Stimulated activated CD4-positive, alpha-beta T cell treated with anti-CD3 and anti-CD28 coated beads, Interleukin-2, amount 100 ng/mL, for 4 hours (primary cell): Measurements from ENCODE around the gene INTS4.
"Not testable (repeated sequence)": the region's sequence is repeated elsewhere in the genome, so short reads cannot be mapped to it uniquely, and the experiment has no call there.

Experiments used
- DNase-seq: peaks from one replicate; pipeline ENCODE4 v3.0.0-alpha.2; 2020; ENCODE audit warnings: low read depth

The INTS4 gene

GRCh38 chr11:77994434-77995362 lies at the start of gene INTS4:
INTS4 (minus strand) TSS chr11:77994668; CDS start chr11:77994643, 25 bp downstream.
- peak; percentile 96 for DNase-seq

GRCh38 chr11:78041843-78042440 lies 47.5 kb upstream of the INTS4 start:
- DNase-seq: no peak

- not testable (repeated sequence) for DNase-seq
Observed at GRCh38 chr11:78041380-78041719, 46.9 kb upstream of the INTS4 start.

- no peak for DNase-seq
Observed at GRCh38 chr11:78040691-78041379, 46.4 kb upstream of the INTS4 start.

GRCh38 chr11:78039919-78040671 lies 45.6 kb upstream of the INTS4 start:
- no peak for DNase-seq

- no peak for DNase-seq
Observed at GRCh38 chr11:78039391-78039918, 45.0 kb upstream of the INTS4 start.

- DNase-seq: no peak
Observed at GRCh38 chr11:78038697-78039313, 44.3 kb upstream of the INTS4 start.

- no peak for DNase-seq
Observed at GRCh38 chr11:78037825-78038620, 43.6 kb upstream of the INTS4 start.

- DNase-seq: no peak
Observed at GRCh38 chr11:78037056-78037455, 42.6 kb upstream of the INTS4 start.

- no peak for DNase-seq
Observed at GRCh38 chr11:78036313-78036712, 41.8 kb upstream of the INTS4 start.

- no peak for DNase-seq
Observed at GRCh38 chr11:78034623-78035022, 40.2 kb upstream of the INTS4 start.

- DNase-seq: no peak
Observed at GRCh38 chr11:78033040-78033439, 38.6 kb upstream of the INTS4 start.

- DNase-seq: no peak
Observed at GRCh38 chr11:78032090-78032489, 37.6 kb upstream of the INTS4 start.

- DNase-seq: no peak
Observed at GRCh38 chr11:78031629-78032028, 37.2 kb upstream of the INTS4 start.

GRCh38 chr11:78030429-78031325 lies 36.2 kb upstream of the INTS4 start:
- no peak for DNase-seq

GRCh38 chr11:78028423-78028822 lies 34.0 kb upstream of the INTS4 start:
- DNase-seq: not testable (repeated sequence)

- no peak for DNase-seq
Observed at GRCh38 chr11:78027759-78028158, 33.3 kb upstream of the INTS4 start.

- DNase-seq: no peak
Observed at GRCh38 chr11:78025378-78025777, 30.9 kb upstream of the INTS4 start.

- DNase-seq: no peak
Observed at GRCh38 chr11:78023426-78023825, 29.0 kb upstream of the INTS4 start.
